Gastrocnemius medialis (tissue), 4 donors: ENCODE results near the gene WDR70.

Source experiments
- CTCF ChIP-seq, 5 experiments: fragments of 450-650 bp in 3 of 5; fragments of 200-600 bp in 2 of 5; sonication (generic) in 2 of 5; IDR thresholded peaks in 4 of 5; conservative IDR thresholded peaks in 1 of 5; 1 replicate in 4 of 5; 2 replicates in 1 of 5; pipeline ENCODE4 v1.5.1; 2016 to 2019; ENCODE audit warnings: antibody characterized with exemption in 5 of 5, mild to moderate bottlenecking in 3 of 5, moderate library complexity in 3 of 5
- POLR2A ChIP-seq, 2 donors: fragments of 450-650 bp; IDR thresholded peaks; one replicate each; pipeline ENCODE4 v1.6.1; 2017; ENCODE audit warnings: antibody characterized with exemption in 2 of 2, mild to moderate bottlenecking in 2 of 2, moderate library complexity in 2 of 2

GRCh38 chr5:37471666-37472197, 92.6 kb downstream of the WDR70 start:
- TF ChIP-seq CTCF (IDR thresholded peaks at IDR 0.05 in 4 of 5, conservative IDR thresholded peaks at IDR 0.05 in 1 of 5), result no peak
- no peak for TF ChIP-seq POLR2A (IDR thresholded peaks at IDR 0.05)
